NCI-H82 (cell line): Measurements from ENCODE around the gene OR4E1.
"Not testable (repeated sequence)": the region's sequence is repeated elsewhere in the genome, so short reads cannot be mapped to it uniquely, and the experiment has no call there.

Source experiments
- DNase-seq: peaks from one replicate; lab custom pipeline; 2025; lab: John Stamatoyannopoulos, UW

OR4E1 gene

GRCh38 chr14:21653331-21653885 is 20.2 kb downstream of the OR4E1 start, which contains the start of gene OR4E2:
OR4E2 (plus strand) TSS chr14:21653835; CDS start chr14:21665083, 11,248 bp downstream.
- no peak for DNase-seq

- no peak for DNase-seq
These were observed 21.3 kb downstream of the OR4E1 start for GRCh38 chr14:21652209-21652808.

GRCh38 chr14:21647380-21647779 is 26.2 kb downstream of the OR4E1 start:
- no peak for DNase-seq

DNA sequence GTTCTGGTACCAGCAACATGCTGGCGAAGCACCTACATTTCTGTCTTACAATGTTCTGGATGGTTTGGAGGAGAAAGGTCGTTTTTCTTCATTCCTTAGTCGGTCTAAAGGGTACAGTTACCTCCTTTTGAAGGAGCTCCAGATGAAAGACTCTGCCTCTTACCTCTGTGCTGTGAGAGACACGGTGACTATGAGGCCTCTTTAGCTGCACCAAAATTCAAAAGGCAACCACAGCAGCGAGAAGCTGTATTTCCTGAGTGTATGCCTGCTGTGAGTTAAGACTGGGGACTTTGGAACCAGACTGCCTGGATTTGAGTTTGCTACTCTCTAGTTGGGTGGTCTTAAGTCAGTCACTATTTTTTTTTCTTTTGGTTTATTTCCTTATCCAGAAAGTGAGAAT is 30.2 kb downstream of the OR4E1 start:
- no peak for DNase-seq

DNA sequence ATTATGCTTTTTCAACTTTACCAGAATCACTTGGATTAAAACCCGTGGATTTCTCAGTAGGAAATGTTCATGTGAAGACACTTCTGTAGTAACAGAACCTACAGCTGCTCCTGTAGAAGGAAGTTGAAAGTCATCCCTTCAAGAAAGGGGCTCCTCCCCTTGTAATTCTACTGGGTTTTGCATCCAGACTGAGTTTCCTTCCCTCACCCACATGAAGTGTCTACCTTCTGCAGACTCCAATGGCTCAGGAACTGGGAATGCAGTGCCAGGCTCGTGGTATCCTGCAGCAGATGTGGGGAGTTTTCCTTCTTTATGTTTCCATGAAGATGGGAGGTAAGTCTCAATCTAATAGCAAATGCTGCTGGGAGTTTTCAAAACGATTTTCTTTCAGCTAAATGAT is 30.9 kb downstream of the OR4E1 start:
- no peak for DNase-seq

GRCh38 chr14:21634840-21635239 is 38.8 kb downstream of the OR4E1 start, which contains the start of gene OR10G2:
OR10G2 (minus strand) TSS chr14:21634940; CDS start chr14:21634842, 98 bp downstream.
- no peak for DNase-seq

DNA sequence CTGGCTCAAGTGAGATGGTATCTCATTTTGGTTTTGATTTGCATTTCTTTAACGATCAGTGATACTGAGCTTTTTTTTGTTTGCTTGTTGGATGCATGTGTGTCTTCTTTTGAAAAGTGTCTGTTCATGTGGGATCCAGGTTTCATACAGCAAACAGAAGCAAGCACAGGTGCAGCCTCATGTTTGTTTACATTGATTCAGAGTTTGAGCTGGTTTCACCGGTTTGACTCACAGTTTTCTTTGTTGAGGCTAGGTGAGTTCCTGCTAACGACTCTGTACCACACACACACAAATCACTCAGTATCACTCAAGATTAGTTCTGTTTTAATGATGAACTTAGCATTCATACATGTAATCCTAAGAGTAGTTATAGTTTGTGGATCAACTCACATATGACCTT is 42.5 kb downstream of the OR4E1 start:
- no peak for DNase-seq

DNA sequence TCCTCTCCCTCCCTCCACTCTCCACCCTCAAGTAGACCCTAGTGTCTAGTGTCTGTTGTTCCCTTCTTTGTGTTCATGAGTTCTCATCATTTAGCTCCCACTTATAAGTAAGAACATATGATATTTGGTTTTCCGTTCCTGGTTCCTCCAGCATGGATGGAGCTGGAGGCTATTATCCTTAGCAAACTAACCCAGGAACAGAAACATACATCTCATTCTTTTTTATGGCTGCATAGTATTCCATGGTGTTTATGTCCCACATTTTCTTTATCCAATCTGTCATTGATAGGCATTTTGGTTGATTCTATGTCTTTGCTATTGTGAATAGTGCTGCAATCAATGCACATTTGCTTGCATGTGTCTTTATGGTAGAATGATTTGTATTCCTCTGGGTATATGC is 43.1 kb downstream of the OR4E1 start:
- not testable (repeated sequence) for DNase-seq

GRCh38 chr14:21626491-21627230 is 47.0 kb downstream of the OR4E1 start:
- DNase-seq = no peak
